Natural killer cell (primary cell): ENCODE measurements around the gene C4A. TPM values are rescaled to one million over a fixed set of nuclear protein-coding genes. Genes with fewer than 3 reads are reported as not detected.
A peak's percentile ranks its signal among the peaks of the same experiment; 100 is the strongest.
"Not testable (repeated sequence)": the region's sequence is repeated elsewhere in the genome, so short reads cannot be mapped to it uniquely, and the experiment has no call there.

ENCODE experiments used
- ATAC-seq, 3 donors: fragments of 150-1000 bp in 2 of 3; fragments of 200-7000 bp in 1 of 3; cut with Tn5 transposase; 1 replicate in 1 of 3; 2 replicates in 2 of 3; pipeline ENCODE4 v1.10.0; 2021; ENCODE audit warnings: mild to moderate bottlenecking in 2 of 3, moderate library complexity in 2 of 3
- DNase-seq, 2 donors: peaks; one replicate each; pipeline versions ENCODE4 v3.0.0 to v3.0.0-alpha.2; 2013 to 2021; ENCODE audit warnings: mixed read lengths in 1 of 2
- H3K27ac ChIP-seq: one replicate; pipeline ENCODE4 v1.5.1; 2013; ENCODE audit warnings: mild to moderate bottlenecking, low read length
- H3K27me3 ChIP-seq: one replicate; pipeline ENCODE4 v1.6.1; 2013; ENCODE audit warnings: low read length; ENCODE audit not compliant: control insufficient read depth, insufficient read depth
- H3K36me3 ChIP-seq: one replicate; pipeline ENCODE4 v1.6.1; 2013; ENCODE audit warnings: low read length; ENCODE audit not compliant: control insufficient read depth, insufficient read depth
- H3K4me1 ChIP-seq: one replicate; pipeline ENCODE4 v1.6.1; 2013; ENCODE audit warnings: low read length; ENCODE audit not compliant: control insufficient read depth, insufficient read depth
- H3K4me3 ChIP-seq: one replicate; pipeline ENCODE4 v1.5.1; 2013; ENCODE audit warnings: low read length
- H3K9me3 ChIP-seq: one replicate; pipeline ENCODE4 v1.6.1; 2013; ENCODE audit warnings: low read length; ENCODE audit not compliant: control insufficient read depth, insufficient read depth
- H3K27ac Mint-ChIP-seq, 2 donors: one replicate each; pipeline ENCODE4 v1.8.0; 2022; ENCODE audit warnings: mild to moderate bottlenecking in 2 of 2, mixed read lengths in 2 of 2, moderate library complexity in 1 of 2
- H3K27me3 Mint-ChIP-seq, 2 donors: one replicate each; pipeline ENCODE4 v1.8.0; 2022; ENCODE audit warnings: low read depth in 2 of 2, mixed read lengths in 2 of 2
- H3K36me3 Mint-ChIP-seq: one replicate; pipeline ENCODE4 v1.8.0; 2022; ENCODE audit warnings: mixed read lengths
- H3K4me1 Mint-ChIP-seq, 2 donors: one replicate each; pipeline ENCODE4 v1.8.0; 2022; ENCODE audit warnings: mixed read lengths in 2 of 2
- H3K4me3 Mint-ChIP-seq: one replicate; pipeline ENCODE4 v1.8.0; 2022; ENCODE audit warnings: mild to moderate bottlenecking, moderate library complexity, mixed read lengths
- H3K9me3 Mint-ChIP-seq, 2 donors: one replicate each; pipeline ENCODE4 v1.8.0; 2022; ENCODE audit warnings: mixed read lengths in 2 of 2
- CTCF ChIP-seq: fragments of 200-600 bp; IDR thresholded peaks from one replicate; pipeline ENCODE4 v1.8.0; 2022; ENCODE audit warnings: antibody characterized with exemption
- WGBS: methylation state at CpG from one replicate; pipeline ENCODE4 v1.1.7; 2013; ENCODE audit warnings: missing lambda C conversion rate; ENCODE audit not compliant: insufficient coverage; 5-methylcytosine and 5-hydroxymethylcytosine counted together
- intact Hi-C: fragments of 100-400 bp; cut with micrococcal nuclease; formaldehyde crosslinking; loops from one replicate; pipeline ENCODE4 v1.14.2; 2022
- total RNA-seq, 4 donors: library from RNA; stranded (reverse); fragments of 120-200 nt in 1 of 4; gene quantifications; one replicate each; pipeline versions ENCODE4 v1.2.3 to v1.2.4, GENCODE V29; 2013 to 2022

The C4A gene
- total RNA-seq, 3 donors from 2014 or later (not counting 1 experiment from before 2014, with no cell fraction given): 5.0 to 8.2 (median 5.4) TPM

- no peak overlapping the region for H3K4me3 ChIP-seq
- no peaks in the 10 kb centered on the region for H3K27me3 ChIP-seq
- no peaks in the 10 kb centered on the region for H3K9me3 ChIP-seq
- no peak for TF ChIP-seq CTCF
- no peak overlapping the region for H3K27ac Mint-ChIP-seq
- peaks cover 3% of the 10 kb centered on the region for H3K36me3 ChIP-seq
- no peaks in the 10 kb centered on the region for H3K9me3 Mint-ChIP-seq
- intact Hi-C loops: loop anchor here (10.0 kb wide), 1 partner anchor 216 kb away; the partner anchor contains the start of genes GPSM3 and PBX2
- H3K4me1 ChIP-seq: no peaks in the 10 kb centered on the region
- no peaks in the 10 kb centered on the region for H3K36me3 Mint-ChIP-seq
- no peak overlapping the region for H3K27ac ChIP-seq
- H3K4me1 Mint-ChIP-seq: peaks cover 0 to 6% of the 10 kb centered on the region in 2 donors
- H3K4me3 Mint-ChIP-seq: no peak overlapping the region
- DNase-seq: no peak
- ATAC-seq: no peak
- WGBS: 97% methylated on average over 4 of the region's 5 CpGs
- no peaks in the 10 kb centered on the region for H3K27me3 Mint-ChIP-seq
Measured at GRCh38 chr6:31978831-31979230, 3.0 kb upstream of the C4A start.

- no peak for DNase-seq
- Mint-ChIP-seq H3K27ac (no peak overlapping the region), H3K9me3 (no peaks in the 10 kb centered on the region), H3K36me3 (no peaks in the 10 kb centered on the region), H3K27me3 (no peaks in the 10 kb centered on the region), H3K4me1 (peaks cover 0 to 4% of the 10 kb centered on the region in 2 donors), H3K4me3 (no peak overlapping the region)
- no peak for TF ChIP-seq CTCF
- 94% methylated on average over 3 of the region's 3 CpGs for WGBS
- H3K27ac ChIP-seq: no peak overlapping the region
- H3K36me3 ChIP-seq: peaks cover 3% of the 10 kb centered on the region
- H3K4me1 ChIP-seq: no peaks in the 10 kb centered on the region
- no peak overlapping the region for H3K4me3 ChIP-seq
- no peak for ATAC-seq
- intact Hi-C loops: loop anchor here (10.0 kb wide), 1 partner anchor 215 kb away; the partner anchor contains the start of genes GPSM3 and PBX2
- no peaks in the 10 kb centered on the region for H3K9me3 ChIP-seq
- H3K27me3 ChIP-seq: no peaks in the 10 kb centered on the region
Measured at GRCh38 chr6:31979238-31979898, 2.5 kb upstream of the C4A start.

- H3K36me3 ChIP-seq, H3K4me1 Mint-ChIP-seq, H3K36me3 Mint-ChIP-seq, H3K9me3 ChIP-seq, H3K4me3 Mint-ChIP-seq, H3K27me3 Mint-ChIP-seq, H3K27me3 ChIP-seq, H3K27ac ChIP-seq, ATAC-seq, DNase-seq, intact Hi-C loops, H3K9me3 Mint-ChIP-seq, H3K4me1 ChIP-seq, H3K4me3 ChIP-seq: not testable (repeated sequence)
- H3K27ac Mint-ChIP-seq: peak overlapping the region in 1 of 2 donors; percentile 31
- WGBS: 97% methylated on average over 4 of the region's 13 CpGs
Measured at GRCh38 chr6:31980195-31980876, 1.5 kb upstream of the C4A start.

- H3K4me3 Mint-ChIP-seq, H3K9me3 ChIP-seq, H3K9me3 Mint-ChIP-seq, DNase-seq, H3K4me1 Mint-ChIP-seq, H3K4me3 ChIP-seq, H3K36me3 ChIP-seq, ATAC-seq, H3K27ac Mint-ChIP-seq, intact Hi-C loops, H3K36me3 Mint-ChIP-seq, H3K27me3 ChIP-seq, H3K27me3 Mint-ChIP-seq, H3K27ac ChIP-seq, H3K4me1 ChIP-seq: not testable (repeated sequence)
- no CpG with 5 or more reads among the region's 5 CpGs for WGBS
Measured at GRCh38 chr6:31980998-31981397, 859 bp upstream of the C4A start.

GRCh38 chr6:31989363-31989762 is 7.5 kb downstream of the C4A start:
- H3K27ac ChIP-seq, H3K36me3 ChIP-seq, DNase-seq, H3K4me1 Mint-ChIP-seq, H3K27me3 ChIP-seq, H3K27ac Mint-ChIP-seq, H3K27me3 Mint-ChIP-seq, H3K9me3 ChIP-seq, ATAC-seq, H3K4me3 ChIP-seq, H3K36me3 Mint-ChIP-seq, H3K9me3 Mint-ChIP-seq, H3K4me1 ChIP-seq, intact Hi-C loops, H3K4me3 Mint-ChIP-seq: not testable (repeated sequence)
- WGBS: no CpG with 5 or more reads among the region's 10 CpGs

- intact Hi-C loops, H3K9me3 ChIP-seq, H3K36me3 ChIP-seq, H3K4me1 ChIP-seq, H3K4me3 Mint-ChIP-seq, ATAC-seq, H3K9me3 Mint-ChIP-seq, H3K27ac ChIP-seq, H3K27me3 Mint-ChIP-seq, DNase-seq, H3K36me3 Mint-ChIP-seq, H3K4me1 Mint-ChIP-seq, H3K27me3 ChIP-seq, H3K4me3 ChIP-seq, H3K27ac Mint-ChIP-seq: not testable (repeated sequence)
- no CpG with 5 or more reads among the region's 14 CpGs for WGBS
Measured at GRCh38 chr6:31994421-31994820, 12.6 kb downstream of the C4A start.
